Stimulated activated CD4-positive, alpha-beta T cell treated with anti-CD3 and anti-CD28 coated beads, Interleukin-12 subunit alpha, Interleukin-12 subunit beta, amount 100 ng/mL, for 4 hours (primary cell): ENCODE results near the gene HS6ST2.

Experiments used
- DNase-seq: peaks from one replicate; pipeline ENCODE4 v3.0.0-alpha.2; 2020

The HS6ST2 gene

DNA sequence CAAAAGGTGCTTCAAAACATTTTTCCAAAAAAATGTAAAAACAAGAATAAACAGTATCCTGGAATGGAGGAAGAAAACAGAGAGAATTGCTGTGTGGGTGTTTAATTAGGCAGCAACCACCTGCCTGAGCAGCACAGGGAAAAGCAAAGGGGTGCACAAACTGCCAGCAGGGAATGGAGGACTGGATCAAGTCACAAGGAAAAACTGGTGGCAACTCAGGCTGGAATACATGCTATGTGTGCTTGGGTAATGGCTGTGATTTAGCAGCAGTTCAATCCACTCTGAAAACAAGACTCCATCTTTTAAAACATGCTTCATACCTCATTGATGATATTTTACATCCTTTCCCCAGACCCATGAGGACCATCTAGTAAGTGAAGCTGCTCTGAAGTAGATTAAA lies 179.5 kb downstream of the HS6ST2 start:
- no peak for DNase-seq

- DNase-seq = no peak
Observed at GRCh38 chrX:132776486-132777210, 181.8 kb downstream of the HS6ST2 start.

DNA sequence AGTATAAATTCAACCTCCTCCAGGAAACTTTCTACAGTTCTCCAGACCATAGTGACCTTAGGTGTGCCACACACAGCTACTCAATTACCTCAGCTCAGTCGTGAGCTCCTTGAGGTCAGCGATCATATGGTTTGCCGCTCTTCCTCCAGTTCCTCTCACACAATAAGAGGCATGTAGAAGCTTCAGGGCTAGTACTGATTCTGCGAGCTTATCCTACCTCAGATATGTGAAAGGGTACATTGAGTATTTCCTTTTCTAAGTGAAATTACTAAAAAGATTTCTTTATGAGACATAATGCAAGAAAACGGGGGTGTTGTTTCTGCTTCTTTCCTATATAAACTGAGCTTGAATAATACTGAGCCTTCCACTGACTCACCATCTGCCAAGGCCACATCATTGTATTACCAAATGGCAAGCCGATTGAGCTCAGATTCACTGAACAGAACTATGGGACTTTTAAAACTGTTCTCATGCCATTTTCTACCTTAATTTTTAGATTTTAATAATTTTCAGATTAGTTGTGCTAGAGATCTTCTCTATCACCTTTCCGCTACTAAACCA lies 183.1 kb downstream of the HS6ST2 start:
- no peak for DNase-seq

GRCh38 chrX:132774010-132774714 lies 184.3 kb downstream of the HS6ST2 start:
- DNase-seq = no peak

DNA sequence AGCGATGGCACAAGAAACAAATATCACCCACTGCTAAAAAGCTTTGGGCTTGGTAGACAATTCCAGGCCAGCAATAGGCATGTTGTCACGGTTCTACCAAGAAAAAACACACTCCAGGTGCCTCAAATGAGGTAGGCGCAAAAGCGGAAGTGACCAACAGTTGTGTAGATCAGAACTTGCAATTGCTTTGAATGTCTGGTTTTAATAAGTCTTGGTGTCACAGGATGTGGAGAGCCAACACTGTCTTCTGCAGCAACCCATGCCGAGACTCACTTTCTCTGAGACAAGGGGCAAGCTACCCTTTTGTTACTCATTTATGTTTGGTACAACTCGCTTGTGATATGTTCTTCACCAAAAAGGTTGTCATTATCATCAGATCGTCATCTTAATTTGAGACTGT lies 188.8 kb downstream of the HS6ST2 start:
- no peak for DNase-seq

DNA sequence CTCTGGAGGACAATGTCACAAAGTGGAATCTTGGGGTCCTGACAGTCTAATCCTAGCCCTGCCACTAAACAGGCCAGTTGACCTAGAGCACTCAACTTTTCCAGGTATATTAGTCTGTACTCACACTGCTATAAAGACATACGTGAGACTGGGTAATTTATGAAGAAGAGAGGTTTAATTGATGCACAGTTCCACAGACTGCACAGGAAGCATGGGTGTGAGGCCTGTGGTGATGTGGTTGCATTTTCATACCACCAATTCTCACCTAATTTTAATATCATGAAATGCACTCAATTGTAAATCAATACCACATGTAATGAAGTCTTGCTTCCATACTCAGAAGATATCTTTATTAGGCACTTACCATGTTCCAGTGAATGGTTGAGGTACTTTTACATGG lies 192.0 kb downstream of the HS6ST2 start:
- no peak for DNase-seq

DNA sequence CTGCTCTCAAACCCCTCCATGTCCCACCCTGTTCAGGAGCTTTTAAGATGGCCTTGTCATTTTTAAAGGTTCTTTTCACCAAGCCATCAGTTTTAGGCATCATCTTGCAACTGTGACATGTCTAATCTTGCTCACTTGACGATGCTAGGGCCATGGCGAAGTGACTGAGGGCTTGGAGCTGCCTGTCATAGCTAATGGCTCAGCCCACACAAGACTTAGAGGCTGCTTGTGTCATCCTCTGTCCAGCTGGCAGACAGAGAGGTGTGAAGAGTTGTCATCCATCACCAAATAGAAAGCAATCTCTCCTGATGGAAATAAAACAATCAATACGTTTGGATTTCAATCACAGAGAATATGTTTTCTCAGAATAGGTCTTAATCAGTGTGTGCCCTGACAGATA lies 194.9 kb downstream of the HS6ST2 start:
- DNase-seq = no peak

GRCh38 chrX:132758759-132759158 lies 199.7 kb downstream of the HS6ST2 start:
- no peak for DNase-seq

- DNase-seq = no peak
Observed at GRCh38 chrX:132757066-132757623, 201.3 kb downstream of the HS6ST2 start.

DNA sequence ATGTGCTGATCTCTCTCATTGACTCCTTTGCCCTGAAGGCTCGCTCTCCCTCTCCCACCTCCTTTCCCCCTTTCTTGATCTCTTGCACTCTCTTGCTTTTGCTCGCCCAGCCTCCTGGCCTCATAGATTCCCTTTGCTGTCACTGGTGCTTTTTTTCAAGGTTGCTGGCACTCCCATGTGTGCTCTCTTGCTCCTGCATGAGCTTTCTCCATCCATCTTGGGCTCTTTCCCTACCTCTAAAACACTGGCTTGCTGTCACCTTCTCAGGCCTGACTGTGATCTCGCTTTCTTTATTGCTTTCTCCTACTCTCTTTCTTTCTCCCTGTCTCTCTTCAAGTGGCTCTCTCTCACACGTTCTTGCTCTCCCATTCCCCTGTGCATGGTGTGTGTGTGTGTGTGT lies 202.0 kb downstream of the HS6ST2 start:
- no peak for DNase-seq

- DNase-seq = no peak
Observed at GRCh38 chrX:132751063-132751690, 207.3 kb downstream of the HS6ST2 start.

DNA sequence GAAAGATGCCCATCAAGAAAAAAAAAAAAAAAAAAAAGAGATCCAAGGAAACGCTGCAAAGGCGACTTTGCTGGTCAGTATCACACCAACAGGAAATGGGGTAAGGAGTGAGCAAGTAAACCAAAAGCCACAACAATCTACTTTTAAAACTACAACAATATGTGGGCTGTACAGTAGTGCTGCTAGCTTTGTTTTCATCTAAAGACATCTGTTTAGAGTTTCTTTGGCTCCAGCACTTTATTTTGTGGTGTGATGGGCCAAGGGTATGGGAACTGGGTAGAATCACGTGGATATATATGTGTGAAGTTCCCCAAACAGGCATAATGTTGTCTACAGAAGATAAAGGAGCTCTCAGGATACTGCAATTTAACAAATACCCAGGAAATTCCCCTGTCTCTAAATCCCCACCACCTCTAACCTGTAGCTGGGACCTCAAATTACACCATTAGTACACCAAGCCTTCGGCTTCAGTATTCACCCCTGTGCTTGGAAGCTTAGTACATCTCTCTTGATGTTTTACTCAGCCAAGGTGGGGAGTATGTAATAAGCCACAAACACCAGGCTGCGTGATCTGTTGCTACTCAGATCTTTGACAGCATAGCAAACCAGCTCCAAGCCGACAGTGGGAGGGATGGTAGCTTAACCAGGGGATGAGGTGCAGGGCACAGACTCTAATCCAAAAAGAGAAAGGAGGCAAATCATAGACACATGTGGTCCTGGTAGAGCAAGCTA lies 207.9 kb downstream of the HS6ST2 start:
- DNase-seq = no peak

GRCh38 chrX:132749406-132749805 lies 209.0 kb downstream of the HS6ST2 start:
- no peak for DNase-seq

GRCh38 chrX:132748909-132749308 lies 209.5 kb downstream of the HS6ST2 start:
- DNase-seq = no peak

DNA sequence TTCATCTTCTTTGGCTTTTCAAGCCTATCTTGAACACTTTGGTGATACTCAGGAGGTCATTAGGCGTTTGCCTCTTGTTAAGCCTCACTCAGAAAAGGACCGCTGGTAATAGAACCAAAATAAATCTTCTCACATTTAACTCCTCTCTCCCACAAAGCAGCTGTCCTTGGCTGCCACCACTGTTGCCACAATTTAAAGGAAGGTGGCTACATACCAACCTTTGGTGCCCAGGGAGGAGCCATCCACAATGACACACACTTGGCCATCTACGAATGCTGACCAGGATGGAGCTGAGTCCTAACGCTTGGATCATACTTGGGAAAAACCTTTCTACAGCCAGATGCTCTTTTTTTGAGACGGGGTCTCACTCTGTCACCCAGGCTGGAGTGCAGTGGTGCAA lies 210.2 kb downstream of the HS6ST2 start:
- no peak for DNase-seq

- DNase-seq = no peak
Observed at GRCh38 chrX:132745593-132745992, 212.8 kb downstream of the HS6ST2 start.

- DNase-seq = no peak
Observed at GRCh38 chrX:132744470-132744869, 214.0 kb downstream of the HS6ST2 start.

DNA sequence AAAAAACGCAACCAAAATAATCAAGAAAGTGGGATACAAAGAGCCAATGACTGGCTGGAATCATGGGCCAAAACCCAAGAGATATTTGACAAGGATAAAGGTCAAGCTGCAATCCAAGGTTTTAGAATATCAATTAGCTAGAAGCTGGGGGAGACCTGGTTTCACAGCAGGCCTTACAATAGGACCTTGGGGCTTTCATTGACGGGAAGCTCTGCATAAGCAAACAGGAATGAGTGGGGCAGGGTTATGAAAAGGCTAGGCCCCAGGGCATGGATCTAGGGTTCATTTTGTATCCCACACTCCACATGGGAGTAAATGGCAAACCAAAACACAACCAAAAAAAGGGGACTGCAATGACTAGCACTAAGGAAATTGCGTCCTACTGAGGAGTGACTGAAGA lies 215.3 kb downstream of the HS6ST2 start:
- no peak for DNase-seq

DNA sequence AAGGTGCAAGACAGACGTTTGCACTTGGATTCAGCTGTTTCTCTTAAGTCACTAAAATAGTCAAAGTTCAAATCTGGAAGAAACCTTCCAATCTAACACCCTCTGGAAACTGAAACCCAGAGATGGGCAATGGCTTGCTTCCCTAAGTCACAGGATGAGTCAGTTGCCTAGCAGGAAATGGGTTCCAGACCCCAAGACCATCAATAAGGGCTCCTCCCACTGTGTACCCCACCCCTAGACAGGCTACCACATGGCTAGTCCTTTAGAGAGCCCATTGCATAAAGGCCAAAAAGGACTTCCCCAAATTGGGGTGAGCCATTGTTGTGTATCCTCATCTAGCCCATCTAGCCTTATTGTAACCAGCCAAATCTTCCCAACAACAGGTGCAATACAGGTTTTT lies 216.2 kb downstream of the HS6ST2 start:
- DNase-seq = no peak

GRCh38 chrX:132741689-132742088 lies 216.7 kb downstream of the HS6ST2 start:
- DNase-seq = no peak

GRCh38 chrX:132740316-132741123 lies 217.9 kb downstream of the HS6ST2 start:
- no peak for DNase-seq

DNA sequence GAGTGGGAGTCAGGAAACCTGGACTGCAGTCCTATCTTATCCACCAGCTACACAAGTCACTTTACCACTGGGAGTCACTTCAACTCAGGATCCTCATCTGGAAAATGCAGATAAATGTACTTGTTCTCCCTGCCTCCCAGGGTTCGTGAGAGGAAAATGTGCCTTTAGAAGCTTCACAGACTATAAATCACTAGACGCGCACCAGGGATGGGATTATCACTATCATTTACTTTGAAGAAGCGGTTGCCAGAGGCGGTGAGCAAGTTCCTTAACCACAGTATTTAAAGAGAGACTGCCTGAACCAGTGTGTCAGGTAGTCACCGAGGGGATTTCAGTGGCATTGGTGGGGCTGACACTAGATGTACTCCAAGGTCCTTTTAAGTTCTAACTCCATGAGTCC lies 219.5 kb downstream of the HS6ST2 start:
- no peak for DNase-seq
